SW480 (cell line): ENCODE measurements around the gene POU6F2.
"Not testable (repeated sequence)": the region's sequence is repeated elsewhere in the genome, so short reads cannot be mapped to it uniquely, and the experiment has no call there.

Experiments used
- DNase-seq: peaks from one replicate; pipeline ENCODE4 v3.0.0-alpha.2; 2016; ENCODE audit warnings: low spot score

The POU6F2 gene

GRCh38 chr7:39304668-39305405 is 327.1 kb downstream of the POU6F2 start:
- DNase-seq, result no peak

- DNase-seq, result no peak
Measured at GRCh38 chr7:39306016-39306570, 328.4 kb downstream of the POU6F2 start.

GRCh38 chr7:39310699-39311098 is 333.0 kb downstream of the POU6F2 start:
- no peak for DNase-seq

GRCh38 chr7:39312254-39312989 is 334.7 kb downstream of the POU6F2 start:
- DNase-seq, result no peak

- DNase-seq, result no peak
Measured at GRCh38 chr7:39313376-39313775, 335.7 kb downstream of the POU6F2 start.

GRCh38 chr7:39313974-39314373 is 336.3 kb downstream of the POU6F2 start:
- DNase-seq, result no peak

GRCh38 chr7:39317107-39317506 is 339.4 kb downstream of the POU6F2 start:
- no peak for DNase-seq

GRCh38 chr7:39317896-39318295 is 340.2 kb downstream of the POU6F2 start:
- DNase-seq, result no peak

GRCh38 chr7:39321245-39321644 is 343.5 kb downstream of the POU6F2 start:
- no peak for DNase-seq

GRCh38 chr7:39321909-39322498 is 344.3 kb downstream of the POU6F2 start:
- DNase-seq, result no peak

GRCh38 chr7:39324139-39324760 is 346.5 kb downstream of the POU6F2 start:
- no peak for DNase-seq

- not testable (repeated sequence) for DNase-seq
Measured at GRCh38 chr7:39331607-39332006, 353.9 kb downstream of the POU6F2 start.

GRCh38 chr7:39332142-39332541 is 354.4 kb downstream of the POU6F2 start:
- no peak for DNase-seq

- DNase-seq, result no peak
Measured at GRCh38 chr7:39333701-39334100, 356.0 kb downstream of the POU6F2 start.

GRCh38 chr7:39336442-39336841 is 358.7 kb downstream of the POU6F2 start:
- DNase-seq, result no peak

- no peak for DNase-seq
Measured at GRCh38 chr7:39338716-39339115, 361.0 kb downstream of the POU6F2 start.

GRCh38 chr7:39339591-39339990 is 361.9 kb downstream of the POU6F2 start:
- no peak for DNase-seq

GRCh38 chr7:39341083-39341482 is 363.4 kb downstream of the POU6F2 start:
- DNase-seq, result no peak

- DNase-seq, result no peak
Measured at GRCh38 chr7:39342763-39343162, 365.1 kb downstream of the POU6F2 start.

- no peak for DNase-seq
Measured at GRCh38 chr7:39349452-39350123, 371.9 kb downstream of the POU6F2 start.

GRCh38 chr7:39353615-39354376 is 376.1 kb downstream of the POU6F2 start:
- no peak for DNase-seq
